ENCODE measurements around the gene MYL11. TPM values are rescaled to one million over a fixed set of nuclear protein-coding genes. Genes with fewer than 3 reads are reported as not detected.
"Not testable (repeated sequence)": the region's sequence is repeated elsewhere in the genome, so short reads cannot be mapped to it uniquely, and the experiment has no call there.

Gene MYL11
- total RNA-seq, 1 experiment from 2014 or later: not detected

GRCh38 chr16:30340621-30341020 lies 34.0 kb upstream of the MYL11 start:
- BruUV-seq (replicated peaks): no TSS peak
- H2AFZ ChIP-seq (ENCODE audit: low read depth, low read length, poor library complexity, severe bottlenecking): no peak overlapping the region
- ChIA-PET CTCF (no interaction called here), RAD21 (ENCODE audit: low non-redundant PET in 1 of 2, low total read pairs in 2 of 2, uncharacterized antibody in 2 of 2, unreplicated experiment in 2 of 2) (no interaction called here), POLR2A (no interaction called here)
- H3K9me3 ChIP-seq (ENCODE audit: control insufficient read depth in 1 of 2, insufficient read depth in 1 of 2, low read depth in 1 of 2, low read length in 2 of 2): no peaks in the 10 kb centered on the region
- intact Hi-C loops (cut with micrococcal nuclease): no loop called here
- H3K9ac ChIP-seq (ENCODE audit: low read length): no peak overlapping the region
- H3K4me3 ChIP-seq (replicated peaks in 1 of 2; ENCODE audit: low read depth in 1 of 2, low read length in 2 of 2): no peak overlapping the region
- H3K4me1 ChIP-seq (ENCODE audit: control insufficient read depth in 1 of 2, insufficient read depth in 2 of 2, low read length in 2 of 2): peaks cover 6 to 7% of the 10 kb centered on the region in 2 experiments; a peak in 3 of 4 replicates
- TF ChIP-seq SRF (IDR thresholded peaks at IDR 0.05; ENCODE audit: low read depth) (no peak), YY1 (IDR thresholded peaks at IDR 0.05; ENCODE audit: extremely low read depth, insufficient replicate concordance, low read depth, low read length) (no peak), RAD21 (IDR thresholded peaks at IDR 0.05; ENCODE audit: low read depth) (no peak), JUND (IDR thresholded peaks at IDR 0.05) (no peak), ELF1 (IDR thresholded peaks at IDR 0.05; ENCODE audit: borderline replicate concordance, low read depth) (no peak), CEBPB (IDR thresholded peaks at IDR 0.05; ENCODE audit: low read depth) (no peak), CBX3 (IDR thresholded peaks at IDR 0.05; ENCODE audit: low read depth) (no peak), EZH2phosphoT487 (IDR thresholded peaks at IDR 0.05; ENCODE audit: borderline replicate concordance) (no peak), MAX (IDR thresholded peaks at IDR 0.05) (no peak), ATF3 (IDR thresholded peaks at IDR 0.05) (no peak), SP1 (IDR thresholded peaks at IDR 0.05; ENCODE audit: low read depth) (no peak)
- DNase-seq (ENCODE audit: low read depth, low spot score) (no peak), ATAC-seq (no peak)
- no peaks in the 10 kb centered on the region for H4K20me1 ChIP-seq (ENCODE audit: insufficient read depth)
- H3K27me3 ChIP-seq (ENCODE audit: insufficient read depth, low read length): no peaks in the 10 kb centered on the region
- no peaks in the 10 kb centered on the region for H3K36me3 ChIP-seq (ENCODE audit: control insufficient read depth in 1 of 2, insufficient read depth in 2 of 2, low read length in 2 of 2)
- no peak overlapping the region for H3K27ac ChIP-seq (ENCODE audit: low read depth, low read length)
- no peak overlapping the region for H3K4me2 ChIP-seq (ENCODE audit: low read length)
- H3K9me2 ChIP-seq (ENCODE audit: insufficient read depth): no peaks in the 10 kb centered on the region
- H3K79me2 ChIP-seq (ENCODE audit: insufficient read depth, low read length): no peaks in the 10 kb centered on the region

- BruUV-seq (replicated peaks); H3K27ac ChIP-seq (ENCODE audit: low read depth, low read length); H3K4me3 ChIP-seq (replicated peaks in 1 of 2; ENCODE audit: low read depth in 1 of 2, low read length in 2 of 2); H3K4me1 ChIP-seq (ENCODE audit: control insufficient read depth in 1 of 2, insufficient read depth in 2 of 2, low read length in 2 of 2); H3K79me2 ChIP-seq (ENCODE audit: insufficient read depth, low read length); CTCF ChIA-PET; H3K9me2 ChIP-seq (ENCODE audit: insufficient read depth); DNase-seq (ENCODE audit: low read depth, low spot score); H2AFZ ChIP-seq (ENCODE audit: low read depth, low read length, poor library complexity, severe bottlenecking); H3K9me3 ChIP-seq (ENCODE audit: control insufficient read depth in 1 of 2, insufficient read depth in 1 of 2, low read depth in 1 of 2, low read length in 2 of 2); H4K20me1 ChIP-seq (ENCODE audit: insufficient read depth); intact Hi-C loops (cut with micrococcal nuclease); ATAC-seq; H3K9ac ChIP-seq (ENCODE audit: low read length); H3K36me3 ChIP-seq (ENCODE audit: control insufficient read depth in 1 of 2, insufficient read depth in 2 of 2, low read length in 2 of 2); RAD21 ChIA-PET (ENCODE audit: low non-redundant PET in 1 of 2, low total read pairs in 2 of 2, uncharacterized antibody in 2 of 2, unreplicated experiment in 2 of 2); POLR2A ChIA-PET; H3K4me2 ChIP-seq (ENCODE audit: low read length); H3K27me3 ChIP-seq (ENCODE audit: insufficient read depth, low read length): not testable (repeated sequence)
These were observed 32.6 kb upstream of the MYL11 start for GRCh38 chr16:30341971-30342370.
